Stimulated activated CD4-positive, alpha-beta T cell treated with anti-CD3 and anti-CD28 coated beads, TNF-alpha, amount 100 ng/mL, for 1 hour (primary cell): Measurements from ENCODE around the gene PTPRD.

Experiments used
- DNase-seq, 3 donors: peaks; one replicate each; pipeline ENCODE4 v3.0.0-alpha.2; 2020; ENCODE audit warnings: low read depth in 3 of 3, low spot score in 1 of 3

Gene PTPRD

GRCh38 chr9:9917400-9917799 is 695.4 kb downstream of the PTPRD start:
- DNase-seq: no peak

GRCh38 chr9:9914174-9914573 is 698.6 kb downstream of the PTPRD start:
- no peak for DNase-seq

- no peak for DNase-seq
These were observed 699.4 kb downstream of the PTPRD start for GRCh38 chr9:9913276-9913832.

GRCh38 chr9:9912459-9912858 is 700.3 kb downstream of the PTPRD start:
- no peak for DNase-seq

- no peak for DNase-seq
These were observed 707.1 kb downstream of the PTPRD start for GRCh38 chr9:9905736-9906135.

- no peak for DNase-seq
These were observed 708.8 kb downstream of the PTPRD start for GRCh38 chr9:9904041-9904440.

- DNase-seq: no peak
These were observed 711.2 kb downstream of the PTPRD start for GRCh38 chr9:9901624-9902023.

- DNase-seq: no peak
These were observed 719.0 kb downstream of the PTPRD start for GRCh38 chr9:9893837-9894236.

- no peak for DNase-seq
These were observed 720.6 kb downstream of the PTPRD start for GRCh38 chr9:9892217-9892616.

GRCh38 chr9:9881692-9882091 is 731.1 kb downstream of the PTPRD start:
- no peak for DNase-seq

GRCh38 chr9:9874270-9874669 is 738.5 kb downstream of the PTPRD start:
- no peak for DNase-seq

- no peak for DNase-seq
These were observed 750.5 kb downstream of the PTPRD start for GRCh38 chr9:9862235-9862810.

GRCh38 chr9:9855177-9856078 is 757.4 kb downstream of the PTPRD start:
- no peak for DNase-seq

- no peak for DNase-seq
These were observed 765.1 kb downstream of the PTPRD start for GRCh38 chr9:9847750-9848149.

GRCh38 chr9:9846557-9846956 is 766.2 kb downstream of the PTPRD start:
- DNase-seq: no peak

- DNase-seq: no peak
These were observed 792.4 kb downstream of the PTPRD start for GRCh38 chr9:9820436-9820835.

- DNase-seq: no peak
These were observed 792.9 kb downstream of the PTPRD start for GRCh38 chr9:9819886-9820285.

- DNase-seq: no peak
These were observed 795.6 kb downstream of the PTPRD start for GRCh38 chr9:9817176-9817575.

GRCh38 chr9:9804109-9804508 is 808.7 kb downstream of the PTPRD start:
- DNase-seq: no peak

- no peak for DNase-seq
These were observed 813.5 kb downstream of the PTPRD start for GRCh38 chr9:9799287-9799686.

GRCh38 chr9:9792144-9792857 is 820.5 kb downstream of the PTPRD start:
- no peak for DNase-seq

- DNase-seq: no peak
These were observed 821.2 kb downstream of the PTPRD start for GRCh38 chr9:9791611-9792010.
